Activated CD8-positive, alpha-beta memory T cell treated with anti-CD3 and anti-CD28 coated beads, Interleukin-2, amount 10 ng/mL, durations not matched to agents 7 days and 5 days (primary cell): ENCODE results near the gene SNCB. TPM values are rescaled to one million over a fixed set of nuclear protein-coding genes. Genes with fewer than 3 reads are reported as not detected.

Source experiments
- ATAC-seq: fragments of 150-1000 bp; cut with Tn5 transposase; one replicate; pipeline ENCODE4 v1.10.0; 2021; ENCODE audit warnings: moderate library complexity
- CTCF ChIA-PET: fragments of 350-600 bp; sonication (Branson Sonifier 250); formaldehyde crosslinking; loops from one replicate; lab custom pipeline; 2021; ENCODE audit warnings: antibody characterized with exemption; lab: Charles Lee
- DNase-seq: peaks from one replicate; pipeline ENCODE4 v3.0.0-alpha.2; 2020
- H3K27ac Mint-ChIP-seq: one replicate; pipeline ENCODE4 v1.8.0; 2021; ENCODE audit warnings: mild to moderate bottlenecking, mixed read lengths
- H3K27me3 Mint-ChIP-seq: one replicate; pipeline ENCODE4 v1.8.0; 2021; ENCODE audit warnings: mixed read lengths
- H3K36me3 Mint-ChIP-seq: one replicate; pipeline ENCODE4 v1.8.0; 2021; ENCODE audit warnings: mild to moderate bottlenecking, mixed read lengths
- H3K4me1 Mint-ChIP-seq: one replicate; pipeline ENCODE4 v1.8.0; 2021; ENCODE audit warnings: mixed read lengths
- H3K4me3 Mint-ChIP-seq: one replicate; pipeline ENCODE4 v1.8.0; 2021; ENCODE audit warnings: mild to moderate bottlenecking, moderate library complexity, mixed read lengths
- H3K9me3 Mint-ChIP-seq: one replicate; pipeline ENCODE4 v1.8.0; 2022; ENCODE audit warnings: low read depth, mixed read lengths
- total RNA-seq, 2 experiments: library from RNA; stranded (reverse); gene quantifications; one replicate each; pipeline ENCODE4 v1.2.3, GENCODE V29; 2021

Gene SNCB
- total RNA-seq, 2 experiments from 2014 or later = not detected

DNA sequence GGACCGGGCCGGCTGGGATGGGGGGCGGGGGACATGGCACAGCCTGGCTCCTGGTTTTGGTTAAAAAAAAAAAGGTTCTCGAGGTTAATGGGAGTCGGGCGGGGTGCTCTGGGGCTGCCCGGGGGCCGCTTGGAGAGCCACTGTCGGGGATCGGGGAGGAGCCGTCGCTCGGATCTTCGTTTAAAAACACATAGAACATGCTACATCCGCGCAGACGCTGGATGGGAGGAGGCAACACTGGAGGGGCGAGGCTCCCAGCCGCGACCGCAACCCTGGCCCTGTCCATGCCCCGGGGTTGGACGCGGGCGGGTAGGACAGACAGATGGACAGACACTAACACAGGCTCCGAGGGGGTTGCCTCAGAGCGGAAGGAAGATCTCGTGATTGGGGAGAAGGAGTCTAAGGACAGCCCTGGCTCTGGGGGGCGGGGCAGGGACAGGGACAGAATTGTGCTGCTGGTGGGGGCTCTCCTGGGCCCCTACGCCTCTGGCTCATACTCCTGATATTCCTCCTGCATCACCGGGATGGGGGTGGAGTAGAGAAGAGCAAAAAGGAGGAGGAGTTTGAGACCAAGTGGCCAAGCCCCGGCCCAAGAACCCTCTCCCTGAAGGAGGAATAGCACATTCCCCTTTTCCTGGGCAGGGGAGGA, 9.9 kb downstream of the SNCB start:
- no peaks in the 10 kb centered on the region for H3K9me3 Mint-ChIP-seq
- H3K4me3 Mint-ChIP-seq = peak overlapping the region; percentile 22
- peaks cover 80% of the 10 kb centered on the region for H3K27me3 Mint-ChIP-seq
- H3K36me3 Mint-ChIP-seq = no peaks in the 10 kb centered on the region
- H3K27ac Mint-ChIP-seq = no peak overlapping the region
- DNase-seq = no peak
- CTCF ChIA-PET = interaction anchor here (0.9 to 1.3 kb wide), 2 partner anchors 27 to 47 kb away, joined by 3 to 4 read pairs; partner anchors contain the start of gene TSPAN17
- ATAC-seq = no peak
- H3K4me1 Mint-ChIP-seq = peaks cover 12% of the 10 kb centered on the region

DNA sequence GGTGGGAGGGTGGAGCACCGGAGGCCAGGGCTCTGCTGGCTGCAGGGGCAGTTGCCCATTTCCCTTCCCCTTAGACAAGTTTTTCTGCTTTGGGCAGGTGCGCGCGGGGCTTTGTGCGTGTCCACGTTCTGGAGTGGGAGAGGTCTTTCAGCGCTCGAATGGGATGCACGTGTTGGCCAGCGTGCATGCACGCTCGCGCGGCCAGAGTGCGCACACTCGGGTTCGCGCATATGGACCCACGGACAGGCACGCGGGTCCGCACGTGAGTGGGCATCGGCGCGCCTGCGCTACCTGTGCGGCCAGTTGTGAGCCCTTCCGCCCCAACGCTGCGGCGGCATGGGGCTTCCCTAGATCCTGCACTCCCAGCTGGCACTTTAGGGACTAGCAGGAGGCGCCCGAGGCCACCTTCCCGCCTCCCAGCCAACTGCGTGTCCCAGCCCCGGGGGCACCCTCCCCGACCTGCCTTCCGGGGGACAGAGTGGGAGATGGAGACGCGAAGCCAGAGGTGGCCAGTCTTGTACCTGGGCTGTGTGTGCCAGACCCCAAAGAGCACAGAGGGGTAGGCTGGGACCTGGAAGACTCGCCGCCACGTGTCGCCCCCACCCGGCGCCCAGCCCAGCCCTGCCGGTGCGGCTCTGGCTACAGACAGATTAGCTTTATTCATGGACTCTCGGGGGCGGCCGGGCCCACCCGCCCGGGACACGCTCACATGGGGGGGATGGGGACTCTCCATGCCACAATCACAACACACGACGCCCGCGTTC, 10.6 kb downstream of the SNCB start:
- Mint-ChIP-seq H3K4me1 (peaks cover 12% of the 10 kb centered on the region), H3K27me3 (peaks cover 84% of the 10 kb centered on the region), H3K4me3 (no peak overlapping the region), H3K9me3 (no peaks in the 10 kb centered on the region), H3K27ac (no peak overlapping the region), H3K36me3 (no peaks in the 10 kb centered on the region)
- DNase-seq (no peak), ATAC-seq (peak; percentile 3)
- CTCF ChIA-PET = interaction anchor here (0.9 kb wide), 1 partner anchor 46 kb away, joined by 4 read pairs; no protein-coding TSS in a partner anchor

DNA sequence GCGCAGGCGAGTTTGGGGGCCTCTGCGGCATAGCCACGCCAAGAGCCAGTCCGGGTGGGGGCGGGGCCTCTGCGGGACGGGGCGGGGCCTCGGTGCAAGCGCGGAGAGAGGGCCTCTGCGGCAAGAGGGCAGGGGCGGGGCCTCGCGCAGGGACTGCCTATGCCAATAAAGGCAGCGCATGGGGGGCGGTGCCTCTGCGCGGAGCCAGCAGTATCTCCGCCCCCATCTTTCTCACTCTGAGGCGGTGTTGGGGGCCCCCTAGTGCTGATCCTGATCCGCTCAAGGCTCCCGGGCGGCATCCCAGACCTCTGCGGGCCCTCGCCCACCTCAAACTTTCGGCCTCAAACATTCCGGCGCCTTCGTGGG, 11.1 kb downstream of the SNCB start:
- CTCF ChIA-PET = interaction anchor here (0.6 to 0.9 kb wide), 2 partner anchors 46 to 201 kb away, joined by 3 to 4 read pairs; no protein-coding TSS in a partner anchor
- Mint-ChIP-seq H3K27ac (no peak overlapping the region), H3K36me3 (no peaks in the 10 kb centered on the region), H3K4me3 (no peak overlapping the region), H3K27me3 (peaks cover 82% of the 10 kb centered on the region), H3K4me1 (peaks cover 12% of the 10 kb centered on the region), H3K9me3 (no peaks in the 10 kb centered on the region)
- ATAC-seq (peak; percentile 99), DNase-seq (peak; percentile 92)

DNA sequence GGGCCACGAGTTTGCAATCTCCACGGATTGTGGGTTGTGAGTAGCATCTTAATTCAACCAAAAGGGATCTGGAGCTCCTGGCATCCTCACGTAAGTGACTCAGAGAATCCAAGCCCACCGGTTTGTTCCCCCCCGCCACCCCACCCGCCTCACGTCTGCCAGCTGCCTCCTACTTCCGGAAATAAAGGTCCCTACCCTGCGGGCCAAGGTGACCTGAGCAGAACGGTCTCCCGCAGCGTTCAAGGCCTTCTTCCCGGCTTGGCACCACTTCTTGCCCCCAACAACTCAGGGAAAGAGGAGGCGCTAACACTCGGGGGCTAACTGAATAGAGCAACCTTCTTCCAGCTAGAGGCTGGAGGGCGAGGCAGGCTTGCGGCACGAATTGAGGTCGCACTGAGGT, 11.6 kb downstream of the SNCB start:
- no peak for ATAC-seq
- Mint-ChIP-seq H3K4me3 (no peak overlapping the region), H3K4me1 (peaks cover 12% of the 10 kb centered on the region), H3K27ac (no peak overlapping the region), H3K36me3 (no peaks in the 10 kb centered on the region), H3K9me3 (no peaks in the 10 kb centered on the region), H3K27me3 (peaks cover 81% of the 10 kb centered on the region)
- DNase-seq = no peak
- CTCF ChIA-PET = interaction anchor here (0.6 to 1.1 kb wide), 2 partner anchors 14 to 201 kb away, joined by 3 to 4 read pairs; no protein-coding TSS in a partner anchor

DNA sequence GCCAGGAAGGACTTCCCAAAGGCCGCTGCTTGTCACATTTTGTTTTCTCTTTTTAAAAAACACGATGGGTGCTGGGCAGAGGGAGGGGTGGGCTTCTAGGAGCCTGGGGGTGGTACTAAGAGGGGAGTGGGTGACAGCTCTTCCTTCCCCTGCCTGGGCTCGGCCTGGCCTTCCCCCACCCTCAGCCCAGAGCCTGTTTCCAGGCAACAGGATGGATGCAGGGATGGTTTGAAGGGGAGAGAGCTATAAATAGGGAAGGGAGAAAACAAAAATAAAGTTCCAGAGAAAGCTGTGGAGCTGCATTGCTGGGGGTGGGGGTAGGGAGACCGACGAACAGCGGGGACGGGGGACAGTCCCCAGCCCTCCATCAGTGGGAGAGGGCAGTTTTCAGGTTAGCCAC, 13.8 kb downstream of the SNCB start:
- Mint-ChIP-seq H3K27me3 (peaks cover 87% of the 10 kb centered on the region), H3K4me1 (peaks cover 14% of the 10 kb centered on the region), H3K9me3 (no peaks in the 10 kb centered on the region), H3K36me3 (no peaks in the 10 kb centered on the region), H3K4me3 (no peak overlapping the region), H3K27ac (no peak overlapping the region)
- DNase-seq (no peak), ATAC-seq (no peak)
- CTCF ChIA-PET = interaction anchor here (1.2 kb wide), 1 partner anchor 43 kb away, joined by 3 read pairs; no protein-coding TSS in a partner anchor

DNA sequence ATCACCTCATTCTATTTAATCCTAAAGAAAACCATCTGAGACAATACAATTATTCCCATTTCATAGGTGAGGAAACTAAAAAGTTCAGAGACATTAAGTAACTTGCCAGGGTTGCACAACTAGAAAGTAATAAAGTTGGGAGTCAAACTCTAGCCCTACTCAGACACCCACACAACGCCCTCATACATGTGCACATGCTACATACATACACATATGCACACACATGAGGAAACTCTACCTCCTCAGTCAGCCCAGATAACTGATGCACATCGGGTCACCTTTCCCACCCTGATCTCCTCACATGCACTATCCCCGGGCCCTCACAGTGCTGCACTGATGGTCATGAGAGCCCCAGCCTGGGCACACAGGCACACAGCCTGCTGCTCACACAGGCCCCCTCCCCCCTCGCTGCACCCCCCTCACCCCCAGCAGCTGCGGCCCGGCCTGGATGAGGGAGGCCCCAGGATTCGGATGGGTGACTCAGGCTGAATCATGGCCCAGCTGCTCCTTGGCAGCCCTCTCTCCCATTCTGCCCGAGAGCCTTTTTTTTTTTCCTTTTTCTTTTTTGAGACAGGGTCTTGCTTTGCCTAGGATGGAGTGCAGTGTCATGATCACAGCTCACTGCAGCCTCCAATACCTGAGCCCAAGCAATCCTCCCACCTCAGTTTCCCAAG, 15.4 kb downstream of the SNCB start:
- Mint-ChIP-seq H3K9me3 (no peaks in the 10 kb centered on the region), H3K27me3 (peaks cover 76% of the 10 kb centered on the region), H3K4me1 (peaks cover 13% of the 10 kb centered on the region), H3K27ac (no peak overlapping the region), H3K4me3 (no peak overlapping the region), H3K36me3 (no peaks in the 10 kb centered on the region)
- ATAC-seq (no peak), DNase-seq (no peak)
- CTCF ChIA-PET = no interaction called here

DNA sequence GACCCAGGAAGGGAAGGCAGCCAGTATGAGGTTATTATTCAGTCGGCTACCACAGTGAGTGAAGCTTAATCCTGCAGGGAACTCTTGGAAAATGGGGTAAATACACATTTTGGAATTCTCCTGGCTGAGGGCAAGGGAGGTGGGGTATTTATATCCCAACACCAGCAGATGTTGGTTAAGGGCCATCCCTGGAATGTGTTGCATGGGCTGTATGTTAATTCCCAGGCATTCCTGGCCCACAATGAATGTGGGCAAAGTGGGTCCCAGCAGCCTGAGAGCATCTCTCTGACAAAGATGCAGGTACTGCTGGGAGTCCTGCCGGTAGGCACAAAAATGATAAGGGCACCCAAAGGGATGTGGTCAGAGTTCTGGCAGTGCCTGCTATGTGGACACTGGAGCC, 17.5 kb downstream of the SNCB start:
- Mint-ChIP-seq H3K4me1 (peaks cover 13% of the 10 kb centered on the region), H3K36me3 (no peaks in the 10 kb centered on the region), H3K27me3 (peaks cover 66% of the 10 kb centered on the region), H3K9me3 (no peaks in the 10 kb centered on the region), H3K27ac (no peak overlapping the region), H3K4me3 (no peak overlapping the region)
- DNase-seq (no peak), ATAC-seq (no peak)
- CTCF ChIA-PET = interaction anchor here (0.9 to 1.3 kb wide), 3 partner anchors 15 to 76 kb away, joined by 3 read pairs; partner anchors contain the start of gene RNF44

DNA sequence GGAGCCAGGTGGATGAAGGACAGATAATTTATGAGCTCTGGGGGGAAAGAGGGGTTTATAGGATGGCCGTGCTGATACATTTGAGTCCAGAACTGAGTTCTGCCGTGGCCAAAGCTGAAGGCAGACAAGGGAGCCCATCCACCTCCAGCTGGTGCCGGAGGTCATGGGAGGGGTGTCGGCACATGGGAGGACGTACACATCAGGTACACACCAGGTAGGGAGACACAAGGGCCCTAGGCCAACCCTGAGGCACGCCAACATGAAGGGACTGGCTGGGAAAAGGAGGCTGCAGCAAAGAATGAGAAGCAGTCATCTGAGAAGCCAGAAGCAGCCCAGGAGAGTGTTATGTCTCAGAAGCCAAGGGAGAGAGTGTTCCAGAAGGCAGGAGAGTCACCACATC, 18.3 kb downstream of the SNCB start:
- CTCF ChIA-PET = interaction anchor here (1.3 kb wide), 1 partner anchor 75 kb away, joined by 3 read pairs; the partner anchor contains the start of gene RNF44
- no peaks in the 10 kb centered on the region for H3K36me3 Mint-ChIP-seq
- DNase-seq (no peak), ATAC-seq (no peak)
- no peaks in the 10 kb centered on the region for H3K9me3 Mint-ChIP-seq
- no peak overlapping the region for H3K4me3 Mint-ChIP-seq
- H3K4me1 Mint-ChIP-seq = peaks cover 13% of the 10 kb centered on the region
- H3K27ac Mint-ChIP-seq = no peak overlapping the region
- H3K27me3 Mint-ChIP-seq = peaks cover 57% of the 10 kb centered on the region

DNA sequence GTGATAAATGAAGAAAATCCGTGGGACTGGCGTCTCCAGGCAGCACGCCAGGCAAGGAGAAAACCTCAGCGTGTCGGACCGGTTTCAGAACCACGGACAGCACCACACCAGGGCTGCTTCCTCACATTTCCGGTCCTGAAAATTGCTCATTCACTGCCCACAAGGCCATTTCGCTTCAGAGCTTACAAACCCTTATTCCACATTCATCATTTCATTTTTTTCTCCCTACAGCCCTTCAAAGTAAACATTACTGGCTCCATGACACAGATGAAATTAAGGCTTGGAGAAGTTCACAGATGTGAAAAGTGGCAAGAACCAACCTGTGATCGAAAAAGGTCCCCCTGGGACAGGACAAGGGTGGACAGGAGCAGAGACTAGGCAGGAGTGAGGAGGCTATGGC, 18.9 kb downstream of the SNCB start:
- Mint-ChIP-seq H3K4me3 (no peak overlapping the region), H3K4me1 (peaks cover 13% of the 10 kb centered on the region), H3K9me3 (no peaks in the 10 kb centered on the region), H3K27me3 (peaks cover 52% of the 10 kb centered on the region), H3K27ac (no peak overlapping the region), H3K36me3 (no peaks in the 10 kb centered on the region)
- ATAC-seq (no peak), DNase-seq (peak; percentile 75)
- CTCF ChIA-PET = interaction anchor here (1.3 kb wide), 1 partner anchor 74 kb away, joined by 3 read pairs; the partner anchor contains the start of gene RNF44

DNA sequence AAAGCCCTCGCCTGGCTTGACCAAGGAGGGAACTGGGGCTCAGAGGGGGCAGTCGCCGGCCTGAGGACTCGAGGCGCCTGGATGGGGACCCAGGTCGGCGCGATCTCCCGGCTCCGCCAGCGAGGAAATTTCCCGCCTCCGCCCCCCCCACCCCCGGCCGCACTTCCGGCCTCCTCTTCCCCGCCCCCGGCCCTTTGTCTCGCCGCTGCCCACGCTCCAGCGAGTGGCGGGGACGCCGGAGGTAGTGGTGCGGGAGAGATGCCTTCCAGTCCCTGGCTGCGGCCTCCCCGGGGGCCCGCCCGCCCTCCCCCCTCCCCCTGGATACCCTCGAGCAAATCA, 19.9 kb downstream of the SNCB start:
- no peak overlapping the region for H3K27ac Mint-ChIP-seq
- H3K9me3 Mint-ChIP-seq = no peaks in the 10 kb centered on the region
- H3K4me3 Mint-ChIP-seq = peak overlapping the region; percentile 56
- peaks cover 13% of the 10 kb centered on the region for H3K4me1 Mint-ChIP-seq
- peaks cover 41% of the 10 kb centered on the region for H3K27me3 Mint-ChIP-seq
- ATAC-seq (peak; percentile 6), DNase-seq (no peak)
- no peaks in the 10 kb centered on the region for H3K36me3 Mint-ChIP-seq
- CTCF ChIA-PET = no interaction called here

DNA sequence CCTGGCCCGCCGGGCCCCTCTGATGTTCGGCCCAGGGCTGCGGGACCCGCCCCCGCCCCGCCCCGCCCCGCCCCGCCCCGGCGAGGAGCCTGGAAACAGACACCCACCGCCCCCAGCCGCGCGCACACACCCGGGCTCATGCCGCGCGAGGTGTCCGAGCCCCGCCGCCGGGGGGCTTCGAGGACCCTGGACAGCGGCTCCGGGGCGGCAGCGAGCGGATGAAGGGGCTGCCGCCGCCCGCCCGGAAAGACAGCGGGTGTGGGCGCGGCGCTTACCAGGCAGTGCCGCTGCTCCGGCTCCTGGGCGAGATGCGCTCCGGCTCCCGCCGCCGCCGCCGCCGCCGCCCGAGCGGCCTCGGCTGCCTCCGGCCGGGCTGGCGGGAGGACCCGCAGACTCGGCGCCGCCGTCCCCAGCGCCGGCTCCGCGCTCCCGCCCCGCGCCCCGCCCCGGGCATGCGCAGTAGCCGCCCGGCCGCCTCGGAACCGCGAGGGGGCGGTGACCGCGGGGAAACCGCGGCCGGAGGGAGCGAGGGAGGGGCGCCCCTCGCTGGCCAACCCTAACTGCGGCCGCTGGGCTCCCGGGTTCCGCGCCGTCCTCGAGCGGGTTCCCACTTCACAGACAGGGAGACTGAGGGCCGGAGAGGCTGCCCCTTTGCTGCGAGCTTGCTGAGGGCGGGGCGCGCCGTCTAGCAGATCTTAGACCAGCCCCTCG, 20.5 kb downstream of the SNCB start, which contains the start of gene GPRIN1:
Gene GPRIN1, minus strand, starts transcription at position 433 of the 711 bp plus-strand sequence. CDS start 10,322 bp downstream, outside the sequence.
- DNase-seq = peak; percentile 62
- Mint-ChIP-seq H3K4me3 (peak within 1 kb of the TSS; percentile 80), H3K36me3 (no peaks in the 10 kb centered on the region), H3K9me3 (no peaks in the 10 kb centered on the region), H3K27ac (peak within 1 kb of the TSS; percentile 55), H3K4me1 (peaks cover 13% of the 10 kb centered on the region), H3K27me3 (peaks cover 38% of the 10 kb centered on the region)
- CTCF ChIA-PET = no interaction called here
- ATAC-seq = peak; percentile 84

DNA sequence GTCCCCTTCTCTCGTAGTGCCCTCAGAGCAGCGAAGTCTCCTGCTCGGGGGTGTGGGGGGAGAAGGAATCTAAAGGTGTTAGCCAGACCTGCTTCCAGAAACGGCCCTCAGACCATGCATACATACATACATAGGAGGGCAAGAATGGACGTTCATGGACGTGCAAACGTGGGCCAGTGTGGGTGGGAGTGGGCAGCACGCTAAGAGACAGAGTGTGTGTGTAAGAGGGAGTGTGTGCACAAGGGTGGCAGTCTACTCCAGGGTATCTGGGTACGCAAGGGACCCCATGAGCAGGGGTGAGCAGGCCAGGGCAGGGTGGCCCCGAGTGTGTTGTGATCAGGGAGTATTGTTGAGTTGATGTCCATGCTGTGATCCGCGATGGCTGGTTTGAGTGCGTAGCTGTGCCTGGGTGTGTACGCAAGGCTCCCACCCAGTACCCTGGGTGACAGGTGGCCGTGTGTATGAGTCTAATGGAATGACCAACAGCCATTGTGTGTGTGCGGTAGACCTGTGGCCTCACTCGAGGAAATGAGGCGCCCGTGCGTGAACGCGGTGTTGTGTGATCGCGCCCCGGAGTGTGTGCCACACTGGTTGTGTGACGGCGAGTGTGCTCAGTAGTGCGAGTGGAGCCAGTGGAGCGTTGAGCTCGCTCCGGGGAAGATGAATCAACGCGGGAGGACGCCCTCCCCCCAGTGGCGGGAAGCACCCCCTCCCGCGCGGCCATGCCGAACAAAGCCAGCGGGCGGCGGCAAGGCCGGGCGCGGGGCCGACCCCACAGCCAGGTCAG, 21.2 kb downstream of the SNCB start:
- CTCF ChIA-PET = no interaction called here

More for the DNA sequence above, 21.2 kb downstream of the SNCB start:
- Mint-ChIP-seq H3K4me1 (peaks cover 13% of the 10 kb centered on the region), H3K9me3 (no peaks in the 10 kb centered on the region), H3K36me3 (no peaks in the 10 kb centered on the region), H3K4me3 (peak overlapping the region; percentile 80), H3K27ac (peak overlapping the region; percentile 55), H3K27me3 (peaks cover 36% of the 10 kb centered on the region)
- ATAC-seq (no peak), DNase-seq (no peak)
